Vagina (tissue), 2 donors: Measurements from ENCODE around the gene SLC23A1. TPM values are rescaled to one million over a fixed set of nuclear protein-coding genes. Genes with fewer than 3 reads are reported as not detected.
"Not testable (repeated sequence)": the region's sequence is repeated elsewhere in the genome, so short reads cannot be mapped to it uniquely, and the experiment has no call there.

ENCODE experiments used
- DNase-seq, 2 donors: peaks; one replicate each; pipeline ENCODE4 v3.0.0-alpha.2; 2017; ENCODE audit errors: extremely low spot score in 2 of 2
- H3K27ac ChIP-seq: fragments of 200-600 bp; sonication (generic); one replicate; pipeline ENCODE4 v1.5.1; 2019
- H3K27me3 ChIP-seq: fragments of 200-600 bp; sonication (generic); one replicate; pipeline ENCODE4 v1.5.1; 2019
- H3K36me3 ChIP-seq, 2 donors: fragments of 200-600 bp; sonication (generic); one replicate each; pipeline ENCODE4 v1.5.1; 2017 to 2019
- H3K4me1 ChIP-seq: fragments of 200-600 bp; sonication (generic); one replicate; pipeline ENCODE4 v1.5.1; 2019
- H3K4me3 ChIP-seq, 2 donors: fragments of 200-600 bp; sonication (generic); 1 replicate in 1 of 2; 2 replicates in 1 of 2; pipeline ENCODE4 v1.5.1; 2016 to 2019
- H3K9me3 ChIP-seq: fragments of 200-600 bp; sonication (generic); one replicate; pipeline ENCODE4 v1.5.1; 2019
- POLR2A ChIP-seq, 2 donors: fragments of 450-650 bp; IDR thresholded peaks; one replicate each; pipeline ENCODE4 v1.6.1; 2017; ENCODE audit warnings: antibody characterized with exemption in 2 of 2, mild to moderate bottlenecking in 2 of 2, moderate library complexity in 2 of 2
- POLR2AphosphoS5 ChIP-seq, 2 donors: sonication (generic); formaldehyde crosslinking; IDR thresholded peaks; one replicate each; pipeline ENCODE4 v1.9.0; 2017; ENCODE audit warnings: antibody characterized with exemption in 2 of 2, mild to moderate bottlenecking in 2 of 2, low read depth in 1 of 2; ENCODE audit not compliant: insufficient read depth in 1 of 2
- intact Hi-C: fragments of 100-400 bp; cut with DNase I; formaldehyde crosslinking; loops from one replicate; pipeline ENCODE4 v1.15.1; 2023
- total RNA-seq: library from RNA; depleted of rRNA; stranded (reverse); fragments of >200 nt; gene quantifications from one replicate; pipeline ENCODE4 v1.2.3, GENCODE V29; 2016
- TF ChIP-seq, protein P1 (sequence below), 3 experiments: fragments of 450-650 bp in 2 of 3; fragments of 200-600 bp in 1 of 3; sonication (generic) in 1 of 3; IDR thresholded peaks; one replicate each; pipeline ENCODE4 v1.5.1; 2017 to 2019; ENCODE audit warnings: antibody characterized with exemption in 3 of 3, mild to moderate bottlenecking in 2 of 3, moderate library complexity in 2 of 3

The SLC23A1 gene
- total RNA-seq, 1 donor from 2014 or later, result not detected

DNA sequence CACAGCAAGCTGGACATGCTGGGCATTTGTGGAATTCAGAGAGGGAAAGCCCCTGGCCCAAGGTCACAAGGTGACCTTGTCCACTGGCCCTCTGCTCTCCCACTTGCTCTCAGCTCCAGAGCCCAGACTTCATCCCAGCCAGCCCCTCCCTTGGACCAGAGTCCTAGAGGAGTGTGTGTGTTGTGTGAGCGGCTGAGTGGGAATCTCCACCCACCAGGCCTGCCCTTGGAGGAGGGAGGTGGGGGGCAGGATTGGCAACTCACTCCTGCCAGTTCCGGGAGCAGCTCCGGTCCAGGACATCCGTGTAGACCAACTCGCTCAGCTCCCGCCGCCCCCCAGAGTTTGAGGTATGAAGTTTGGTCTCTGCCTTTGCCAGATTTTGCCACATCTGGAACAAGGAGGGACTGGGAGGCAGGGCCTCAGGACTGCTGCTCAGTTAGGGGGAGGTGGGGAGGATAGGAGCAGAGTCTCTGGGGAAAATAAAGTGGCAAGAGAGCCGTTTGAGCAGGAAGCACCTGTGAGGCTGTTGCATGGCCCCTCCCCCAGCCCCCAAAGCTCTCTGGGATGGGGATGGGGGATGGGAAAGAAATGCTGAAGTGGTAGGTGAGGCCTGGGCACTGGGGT is 5.2 kb upstream of the SLC23A1 start:
- Histone ChIP-seq H3K9me3 (no peaks in the 10 kb centered on the region), H3K36me3 (no peaks in the 10 kb centered on the region), H3K4me3 (no peak overlapping the region), H3K27ac (no peak overlapping the region), H3K27me3 (no peaks in the 10 kb centered on the region), H3K4me1 (peaks cover 53% of the 10 kb centered on the region)
- TF ChIP-seq POLR2AphosphoS5 (IDR thresholded peaks at IDR 0.05; ENCODE audit: insufficient read depth in 1 of 2, low read depth in 1 of 2) (no peak), POLR2A (IDR thresholded peaks at IDR 0.05) (no peak)
- TF ChIP-seq, protein P1, sequence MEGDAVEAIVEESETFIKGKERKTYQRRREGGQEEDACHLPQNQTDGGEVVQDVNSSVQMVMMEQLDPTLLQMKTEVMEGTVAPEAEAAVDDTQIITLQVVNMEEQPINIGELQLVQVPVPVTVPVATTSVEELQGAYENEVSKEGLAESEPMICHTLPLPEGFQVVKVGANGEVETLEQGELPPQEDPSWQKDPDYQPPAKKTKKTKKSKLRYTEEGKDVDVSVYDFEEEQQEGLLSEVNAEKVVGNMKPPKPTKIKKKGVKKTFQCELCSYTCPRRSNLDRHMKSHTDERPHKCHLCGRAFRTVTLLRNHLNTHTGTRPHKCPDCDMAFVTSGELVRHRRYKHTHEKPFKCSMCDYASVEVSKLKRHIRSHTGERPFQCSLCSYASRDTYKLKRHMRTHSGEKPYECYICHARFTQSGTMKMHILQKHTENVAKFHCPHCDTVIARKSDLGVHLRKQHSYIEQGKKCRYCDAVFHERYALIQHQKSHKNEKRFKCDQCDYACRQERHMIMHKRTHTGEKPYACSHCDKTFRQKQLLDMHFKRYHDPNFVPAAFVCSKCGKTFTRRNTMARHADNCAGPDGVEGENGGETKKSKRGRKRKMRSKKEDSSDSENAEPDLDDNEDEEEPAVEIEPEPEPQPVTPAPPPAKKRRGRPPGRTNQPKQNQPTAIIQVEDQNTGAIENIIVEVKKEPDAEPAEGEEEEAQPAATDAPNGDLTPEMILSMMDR (IDR thresholded peaks at IDR 0.05), result no peak
- no peak for DNase-seq
- intact Hi-C loops, result no loop called here

DNA sequence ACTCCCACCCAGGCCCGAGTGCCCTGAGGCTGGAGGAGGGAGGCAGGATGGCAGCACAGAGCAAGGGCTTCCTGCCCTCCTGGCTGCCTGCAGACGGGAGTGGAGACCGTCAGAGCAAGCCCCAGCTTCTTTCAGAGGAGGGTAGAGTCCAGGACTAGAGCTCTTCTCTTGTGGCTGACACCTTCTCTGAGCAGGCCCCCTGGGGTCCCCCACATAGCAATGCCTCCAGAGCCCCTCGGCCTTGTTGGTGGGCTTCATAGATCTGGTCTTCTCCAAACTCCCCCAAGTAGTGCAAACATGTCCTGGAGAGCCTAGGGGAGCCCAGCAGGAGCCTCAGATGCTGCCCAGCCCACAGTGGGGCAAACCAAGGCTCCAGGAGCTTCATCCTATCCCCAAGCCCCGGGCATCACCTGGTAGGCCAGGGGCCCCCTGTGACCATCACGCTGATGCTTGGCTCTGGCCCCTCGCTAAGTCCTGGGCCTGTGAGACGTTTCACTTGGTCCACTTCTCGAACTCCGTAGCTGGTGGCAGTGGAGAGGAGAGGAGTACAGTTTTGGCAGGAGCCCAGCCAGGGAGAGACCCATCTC is 4.6 kb upstream of the SLC23A1 start:
- TF ChIP-seq POLR2A (IDR thresholded peaks at IDR 0.05) (no peak), POLR2AphosphoS5 (IDR thresholded peaks at IDR 0.05; ENCODE audit: insufficient read depth in 1 of 2, low read depth in 1 of 2) (no peak)
- TF ChIP-seq, protein P1 (IDR thresholded peaks at IDR 0.05), result no peak
- Histone ChIP-seq H3K27ac (no peak overlapping the region), H3K27me3 (no peaks in the 10 kb centered on the region), H3K36me3 (no peaks in the 10 kb centered on the region), H3K4me3 (no peak overlapping the region), H3K4me1 (peaks cover 47% of the 10 kb centered on the region), H3K9me3 (no peaks in the 10 kb centered on the region)
- intact Hi-C loops, result no loop called here
- peak in 1 of 2 donors; percentile 93 for DNase-seq

DNA sequence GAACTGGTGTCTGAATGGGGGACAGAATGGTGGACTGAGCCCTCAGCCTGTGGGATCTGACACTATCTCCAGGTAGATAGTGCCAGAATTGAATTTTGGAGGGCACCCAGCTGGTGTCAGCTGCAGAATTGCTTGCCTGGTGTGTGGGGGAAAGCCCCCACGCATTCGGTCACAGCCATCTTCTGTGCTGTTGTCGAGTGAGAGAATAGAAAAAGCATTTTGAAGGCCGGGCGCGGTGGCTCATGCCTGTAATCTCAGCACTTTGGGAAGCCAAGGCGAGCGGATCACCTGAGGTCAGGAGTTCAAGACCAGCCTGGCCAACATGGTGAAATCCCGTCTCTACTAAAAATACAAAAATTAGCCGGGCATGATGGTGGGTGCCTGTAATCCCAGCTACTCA is 3.9 kb upstream of the SLC23A1 start:
- H3K27me3 ChIP-seq, H3K27ac ChIP-seq, DNase-seq, intact Hi-C loops, H3K9me3 ChIP-seq, H3K4me3 ChIP-seq, H3K36me3 ChIP-seq: not testable (repeated sequence)
- peaks cover 40% of the 10 kb centered on the region for H3K4me1 ChIP-seq

DNA sequence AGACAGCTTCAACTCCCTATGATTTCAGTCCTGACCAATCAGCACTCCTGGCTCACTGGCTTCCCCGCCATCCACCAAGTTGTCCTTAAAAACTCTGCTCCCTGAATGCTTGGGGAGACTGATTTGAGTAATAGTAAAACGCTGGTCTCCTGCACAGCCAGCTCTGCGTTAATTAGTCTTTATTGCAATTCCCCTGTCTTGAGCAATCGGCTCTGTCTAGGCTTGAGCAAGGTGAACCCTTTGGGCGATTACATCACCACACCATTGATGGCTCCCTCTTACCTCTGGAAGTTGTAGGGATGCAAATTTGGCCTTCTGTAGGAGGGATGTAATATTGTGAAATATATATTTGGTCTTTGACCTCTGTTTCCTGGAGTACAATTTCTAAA is 2.9 kb upstream of the SLC23A1 start:
- H3K4me3 ChIP-seq, result no peak overlapping the region
- no peak overlapping the region for H3K27ac ChIP-seq
- H3K27me3 ChIP-seq, result no peaks in the 10 kb centered on the region
- no peaks in the 10 kb centered on the region for H3K36me3 ChIP-seq
- no peaks in the 10 kb centered on the region for H3K9me3 ChIP-seq
- intact Hi-C loops, result no loop called here
- no peak for DNase-seq
- TF ChIP-seq, protein P1 (IDR thresholded peaks at IDR 0.05), result no peak
- no peak for TF ChIP-seq POLR2A (IDR thresholded peaks at IDR 0.05)
- TF ChIP-seq POLR2AphosphoS5 (IDR thresholded peaks at IDR 0.05; ENCODE audit: insufficient read depth in 1 of 2, low read depth in 1 of 2), result peak in 1 of 2 donors; percentile 51
- peaks cover 38% of the 10 kb centered on the region for H3K4me1 ChIP-seq

DNA sequence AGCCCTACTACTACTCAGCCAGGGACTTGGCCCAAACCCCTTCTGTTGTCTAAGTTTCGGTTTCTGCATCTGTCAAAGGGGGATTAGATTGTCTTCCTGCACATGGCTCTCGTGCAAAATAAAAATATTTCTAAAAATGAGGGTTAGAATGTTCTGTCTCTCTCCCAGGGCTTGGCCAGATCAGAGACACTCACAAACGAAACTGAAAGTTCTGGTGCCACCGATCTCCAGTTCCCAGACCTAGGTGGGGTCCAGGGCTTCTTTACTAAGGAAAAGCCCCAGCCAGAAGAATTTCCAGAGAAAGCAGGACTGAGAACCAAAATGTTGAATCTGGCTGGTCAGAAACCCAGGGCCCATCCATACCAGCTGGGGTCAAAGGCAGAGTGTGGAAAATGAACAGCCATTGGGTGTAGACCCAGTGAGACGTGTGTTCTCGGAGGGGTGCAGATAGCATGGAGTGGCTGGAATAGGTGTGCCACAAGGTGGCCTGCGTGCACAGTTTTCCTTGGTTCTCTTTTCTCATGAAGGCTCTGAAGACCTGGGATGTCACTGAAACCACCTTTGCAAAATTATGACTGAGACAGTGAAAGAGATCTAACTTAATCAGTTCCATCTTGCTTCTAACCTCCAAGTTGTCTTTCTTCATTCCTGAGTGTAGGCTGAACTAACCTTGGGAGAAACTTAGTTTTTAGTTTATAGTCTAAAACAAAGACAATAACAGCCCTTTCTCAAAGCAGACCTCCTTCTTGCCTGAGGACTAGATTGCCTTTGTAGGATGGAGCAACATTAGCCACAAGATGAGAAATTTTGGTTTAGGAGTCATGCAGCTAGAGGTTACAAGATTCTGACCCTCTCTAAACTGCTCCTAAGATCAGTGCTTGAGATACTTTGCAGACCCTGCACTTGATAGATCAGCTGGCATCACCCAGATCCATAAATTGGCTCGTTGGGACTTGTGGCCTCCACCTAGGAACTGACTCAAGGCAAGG is 2.3 kb upstream of the SLC23A1 start:
- no peaks in the 10 kb centered on the region for H3K27me3 ChIP-seq
- H3K36me3 ChIP-seq, result no peaks in the 10 kb centered on the region
- no peak for DNase-seq
- TF ChIP-seq, protein P1 (IDR thresholded peaks at IDR 0.05), result no peak
- TF ChIP-seq POLR2A (IDR thresholded peaks at IDR 0.05) (no peak), POLR2AphosphoS5 (IDR thresholded peaks at IDR 0.05; ENCODE audit: insufficient read depth in 1 of 2, low read depth in 1 of 2) (no peak)
- peak overlapping the region; percentile 7 to 16 for H3K4me3 ChIP-seq
- H3K9me3 ChIP-seq, result no peaks in the 10 kb centered on the region
- peaks cover 38% of the 10 kb centered on the region for H3K4me1 ChIP-seq
- intact Hi-C loops, result no loop called here
- peak overlapping the region; percentile 80 for H3K27ac ChIP-seq
